ENCODE measurements around the gene NALCN.

- no peak for TF ChIP-seq SP1 (IDR thresholded peaks at IDR 0.05)
- no peak for TF ChIP-seq FOXA1 (IDR thresholded peaks at IDR 0.05)
- TF ChIP-seq BHLHE40 (IDR thresholded peaks at IDR 0.05; ENCODE audit: borderline replicate concordance): no peak
- no peak for TF ChIP-seq ELF4 (IDR thresholded peaks at IDR 0.05)
- no peak for TF ChIP-seq ARNT (IDR thresholded peaks at IDR 0.05)
- TF ChIP-seq SUZ12 (IDR thresholded peaks at IDR 0.05): no peak
- TF ChIP-seq NFRKB (IDR thresholded peaks at IDR 0.05): no peak
- TF ChIP-seq TARDBP (IDR thresholded peaks at IDR 0.05): no peak
- TF ChIP-seq LEF1 (IDR thresholded peaks at IDR 0.05; ENCODE audit: borderline replicate concordance): no peak
- no peak for TF ChIP-seq FOXK2 (IDR thresholded peaks at IDR 0.05)
Observed at GRCh38 chr13:101408154-101408553, 8.2 kb downstream of the NALCN start.

Data from HEK293T (cell line).